GM12878 (cell line): ENCODE data around the gene SVIP. TPM values are rescaled to one million over a fixed set of nuclear protein-coding genes. Genes with fewer than 3 reads are reported as not detected.

Experiments
- ATAC-seq: fragments of 200-7000 bp; cut with Tn5 transposase; 3 replicates; pipeline ENCODE4 v1.9.1; 2020; ENCODE audit warnings: mild to moderate bottlenecking, moderate library complexity
- BruUV-seq: library from RNA; stranded (reverse); fragments of 400-500 nt; replicated peaks from 2 replicates; lab custom pipeline; 2021; lab: Mats Ljungman, UMichigan
- CTCF ChIA-PET: fragments of 300-600 bp; sonication (Branson Sonifier 250); formaldehyde crosslinking; extraction: SDS; loops from one replicate; lab custom pipeline; 2021; ENCODE audit warnings: inconsistent platforms; lab: Yijun Ruan, JAX
- POLR2A ChIA-PET: fragments of 350-600 bp; formaldehyde crosslinking; extraction: SDS; loops from one replicate; lab custom pipeline; 2021; ENCODE audit warnings: inconsistent platforms; lab: Charles Lee
- RAD21 ChIA-PET: fragments of 300-600 bp; sonication (Branson Sonifier 250); formaldehyde crosslinking; loops from one replicate; lab custom pipeline; 2023; ENCODE audit warnings: antibody characterized with exemption; ENCODE audit not compliant: unreplicated experiment; lab: Charles Lee
- SMC1A ChIA-PET: fragments of 300-600 bp; sonication (Branson Sonifier 250); formaldehyde crosslinking; loops from one replicate; lab custom pipeline; 2023; ENCODE audit not compliant: unreplicated experiment, uncharacterized antibody; lab: Charles Lee
- DNase-seq: peaks from one replicate; pipeline ENCODE4 v3.0.0-alpha.2; 2011; ENCODE audit warnings: low read depth, low spot score
- FAIRE-seq: peaks from 3 replicates; lab custom pipeline; 2011; peaks lifted over from hg19 to GRCh38; lab: Jason Lieb, UNC
- H2AFZ ChIP-seq: 2 replicates; pipeline ENCODE4 v1.6.0; 2011; ENCODE audit warnings: low read depth, low read length, control low read depth; ENCODE audit not compliant: control insufficient read depth
- H3K27ac ChIP-seq: 2 replicates; pipeline ENCODE4 v1.5.1; 2011; ENCODE audit warnings: control low read depth; ENCODE audit not compliant: control insufficient read depth, insufficient read depth
- H3K27me3 ChIP-seq, 2 experiments: replicated peaks in 1 of 2; 2 replicates each; pipeline versions ENCODE4 v1.6.0 to v1.6.1; 2011; ENCODE audit warnings: low read length in 1 of 2; ENCODE audit not compliant: control insufficient read depth in 2 of 2, insufficient read depth in 2 of 2
- H3K36me3 ChIP-seq, 2 experiments: 2 replicates each; pipeline ENCODE4 v1.5.1; 2011; ENCODE audit warnings: low read length in 1 of 2; ENCODE audit not compliant: control insufficient read depth in 2 of 2, insufficient read depth in 2 of 2
- H3K4me1 ChIP-seq: 2 replicates; pipeline ENCODE4 v1.6.1; 2011; ENCODE audit warnings: mild to moderate bottlenecking, low read length, moderate library complexity, mixed read lengths; ENCODE audit not compliant: control insufficient read depth, insufficient read depth
- H3K4me2 ChIP-seq: 2 replicates; pipeline ENCODE4 v1.6.0; 2011; ENCODE audit warnings: control low read depth; ENCODE audit not compliant: control insufficient read depth, insufficient read depth
- H3K4me3 ChIP-seq: fragments of 200-600 bp; sonication (generic); 2 replicates; pipeline ENCODE4 v1.5.1; 2016
- H3K79me2 ChIP-seq: 2 replicates; pipeline ENCODE4 v1.6.0; 2011; ENCODE audit warnings: low read length; ENCODE audit not compliant: control insufficient read depth, insufficient read depth
- H3K9ac ChIP-seq: 2 replicates; pipeline ENCODE4 v1.8.0; 2011; ENCODE audit warnings: low read length, control low read depth, mixed read lengths; ENCODE audit not compliant: control insufficient read depth, insufficient read depth
- H3K9me3 ChIP-seq: replicated peaks from 3 replicates; pipeline ENCODE4 v1.5.1; 2011; ENCODE audit warnings: mild to moderate bottlenecking, low read length; ENCODE audit not compliant: control insufficient read depth, insufficient read depth
- H4K20me1 ChIP-seq: 2 replicates; pipeline ENCODE4 v1.6.0; 2011; ENCODE audit not compliant: control insufficient read depth, insufficient read depth
- CTCF ChIP-seq, 3 experiments: IDR thresholded peaks in 2 of 3; conservative IDR thresholded peaks in 1 of 3; 2 replicates each; pipeline ENCODE4 v1.5.1; 2011; ENCODE audit warnings: low read depth in 3 of 3, low read length in 3 of 3, mild to moderate bottlenecking in 3 of 3, control low read depth in 2 of 3, moderate library complexity in 2 of 3, inconsistent platforms in 1 of 3, mixed read lengths in 1 of 3; ENCODE audit not compliant: control insufficient read depth in 2 of 3, insufficient read depth in 1 of 3; ENCODE audit errors: extremely low read depth in 1 of 3
- SIN3A ChIP-seq: IDR thresholded peaks from 2 replicates; pipeline ENCODE4 v1.6.1; 2012; ENCODE audit warnings: low read depth, low read length, improper control_type of control experiment
- SIX5 ChIP-seq: IDR thresholded peaks from 2 replicates; pipeline ENCODE4 v1.6.1; 2011; ENCODE audit warnings: mild to moderate bottlenecking, low read depth, low read length, moderate library complexity; ENCODE audit not compliant: severe bottlenecking
- SREBF1 ChIP-seq: IDR thresholded peaks from 2 replicates; pipeline ENCODE4 v1.6.1; 2012; ENCODE audit warnings: mild to moderate bottlenecking, low read length
- TAF1 ChIP-seq: IDR thresholded peaks from 2 replicates; pipeline ENCODE4 v1.6.1; 2011; ENCODE audit warnings: mild to moderate bottlenecking, low read depth, low read length, borderline replicate concordance
- ZBTB40 ChIP-seq: fragments of 450-650 bp; IDR thresholded peaks from 2 replicates; pipeline ENCODE4 v1.6.1; 2016; ENCODE audit warnings: mild to moderate bottlenecking, moderate library complexity, borderline replicate concordance
- ZZZ3 ChIP-seq: IDR thresholded peaks from 2 replicates; pipeline ENCODE4 v1.6.1; 2011; ENCODE audit warnings: low read depth; ENCODE audit not compliant: control insufficient read depth, insufficient read length
- WGBS: methylation state at CpG from one replicate; pipeline ENCODE4 v1.1.6; 2016; ENCODE audit warnings: low lambda C conversion rate; ENCODE audit not compliant: insufficient replicate concordance, insufficient coverage; ENCODE audit errors: missing lambda C conversion rate; 5-methylcytosine and 5-hydroxymethylcytosine counted together
- in situ Hi-C: fragments of 300-500 bp; cut with MboI; formaldehyde crosslinking; loops from 9 replicates; pipeline ENCODE4 v1.14.3; 2018; ENCODE audit warnings: mixed read lengths
- intact Hi-C: fragments of 100-400 bp; cut with micrococcal nuclease; formaldehyde crosslinking; loops from one replicate; pipeline ENCODE4 v1.14.2; 2022; ENCODE audit not compliant: unreplicated experiment
- polyA plus RNA-seq, 11 experiments: library from polyadenylated mRNA; depleted of rRNA in 4 of 11; unstranded in 6 of 11; stranded (reverse) in 5 of 11; fragments of >200 nt; fragmentation: Nextera tagmentation in 4 of 11; fragmentation: Illumina TruSeq in 1 of 11; extraction: Ambion mirVana in 4 of 11; extraction: Trizol in 1 of 11; gene quantifications; 1 replicate in 1 of 11; 2 replicates in 10 of 11; pipeline versions ENCODE4 v1.2.1 to v1.2.3, GENCODE V29; 2011 to 2016; ENCODE audit warnings: inconsistent platforms in 2 of 11, missing spikeins in 2 of 11, low read depth in 1 of 11
- total RNA-seq, 4 experiments: library from RNA; depleted of rRNA in 3 of 4; stranded (reverse); fragments of >200 nt in 3 of 4; fragmentation: Illumina TruSeq in 1 of 4; extraction: Trizol in 1 of 4; gene quantifications; 2 replicates each; pipeline versions ENCODE4 v1.2.1 to v1.2.3, GENCODE V29; 2013 to 2021

Gene SVIP
- total and polyA plus RNA-seq, 10 of the 15 experiments (the other 5 are each of a cell fraction or from before 2014, with no cell fraction given) = 17.8 to 78.0 (median 55.4) TPM

- Histone ChIP-seq H3K4me3 (no peak overlapping the region), H4K20me1 (no peaks in the 10 kb centered on the region), H3K4me1 (peaks cover 5% of the 10 kb centered on the region; the same call in 1 of the 2 replicates), H3K27me3 (no peaks in the 10 kb centered on the region), H2AFZ (no peak overlapping the region), H3K9ac (no peak overlapping the region), H3K4me2 (peak overlapping the region; percentile 22; the same call in 1 of the 2 replicates), H3K9me3 (peaks cover 6% of the 10 kb centered on the region), H3K79me2 (no peaks in the 10 kb centered on the region), H3K36me3 (no peaks in the 10 kb centered on the region; a peak in 1 of 4 replicates), H3K27ac (peak overlapping the region; percentile 45; the same call in 1 of the 2 replicates)
- POLR2A ChIA-PET = interaction anchor here (0.8 kb wide), 1 partner anchor 8 kb away, joined by 5 read pairs; no protein-coding TSS in a partner anchor
- intact Hi-C loops (no loop called here), in situ Hi-C loops (no loop called here)
- CTCF ChIA-PET = interaction anchor here (0.6 to 1.5 kb wide), 7 partner anchors 13 to 144 kb away, joined by 3 read pairs; partner anchors contain the start of gene SVIP
- RAD21 ChIA-PET = interaction anchor here (1.1 kb wide), 1 partner anchor 31 kb away, joined by 3 read pairs; no protein-coding TSS in a partner anchor
- no peak for TF ChIP-seq ZZZ3
- TF ChIP-seq SIX5 = no peak
- no peak for TF ChIP-seq SREBF1
- SMC1A ChIA-PET = interaction anchor here (1.0 to 1.7 kb wide), 3 partner anchors 11 to 17 kb away, joined by 3 read pairs; no protein-coding TSS in a partner anchor
- BruUV-seq = no TSS peak
- ATAC-seq (peak; percentile 45), DNase-seq (no peak), FAIRE-seq (no peak)
- WGBS = 75% methylated on average over 3 of the region's 3 CpGs
These were observed 20.9 kb downstream of the SVIP start for GRCh38 chr11:22808571-22809197.

- no peaks in the 10 kb centered on the region; a peak in 1 of 4 replicates for H3K36me3 ChIP-seq
- peak; percentile 93 for ATAC-seq
- H2AFZ ChIP-seq = no peak overlapping the region; the same call in 1 of the 2 replicates
- ChIA-PET CTCF (interaction anchor here (1.1 to 1.5 kb wide), 2 partner anchors 20 to 21 kb away, joined by 3 read pairs; partner anchors contain the start of gene SVIP), POLR2A (no interaction called here), RAD21 (interaction anchor here (1.1 kb wide), 1 partner anchor 20 kb away, joined by 4 read pairs; no protein-coding TSS in a partner anchor), SMC1A (interaction anchor here (0.6 to 1.6 kb wide), 2 partner anchors 16 to 150 kb away, joined by 3 read pairs; no protein-coding TSS in a partner anchor)
- peaks cover 6% of the 10 kb centered on the region for H3K9me3 ChIP-seq
- in situ Hi-C loops = no loop called here
- H3K79me2 ChIP-seq = no peaks in the 10 kb centered on the region
- peak overlapping the region; percentile 45; the same call in 1 of the 2 replicates for H3K27ac ChIP-seq
- WGBS = 63% methylated on average over 2 of the region's 2 CpGs
- no TSS peak for BruUV-seq
- H3K4me1 ChIP-seq = peaks cover 5% of the 10 kb centered on the region; the same call in 1 of the 2 replicates
- H3K27me3 ChIP-seq = no peaks in the 10 kb centered on the region
- no peak overlapping the region for H3K9ac ChIP-seq
- FAIRE-seq = no peak
- no peaks in the 10 kb centered on the region for H4K20me1 ChIP-seq
- H3K4me3 ChIP-seq = no peak overlapping the region
- H3K4me2 ChIP-seq = peak overlapping the region; percentile 22; the same call in 1 of the 2 replicates
- intact Hi-C loops = no loop called here
- peak; percentile 13 for DNase-seq
- TF ChIP-seq CTCF (IDR thresholded peaks at IDR 0.05 in 2 of 3, conservative IDR thresholded peaks at IDR 0.05 in 1 of 3; ENCODE audit: control insufficient read depth in 2 of 3, extremely low read depth in 1 of 3, insufficient read depth in 1 of 3, low read depth in 3 of 3, low read length in 3 of 3) (no peak), ZBTB40 (no peak), TAF1 (no peak), SIN3A (no peak)
These were observed 21.6 kb downstream of the SVIP start for GRCh38 chr11:22807855-22808570.
